Activated T-helper 1 cell treated with anti-CD3 and anti-CD28 coated beads, Interleukin-12 subunit alpha, Interleukin-12 subunit beta, Interleukin-2, Interleukin-4 antibody, amounts not matched to agents 30 ng/mL and 10 ng/mL and 1 ng/mL, durations not matched to agents 14 hours and 24 hours and 36 hours (primary cell): ENCODE measurements around the gene TMC2. TPM values are rescaled to one million over a fixed set of nuclear protein-coding genes. Genes with fewer than 3 reads are reported as not detected.

Experiments used
- DNase-seq: peaks from one replicate; pipeline ENCODE4 v3.0.0; 2021; ENCODE audit warnings: low spot score
- H3K27ac Mint-ChIP-seq: one replicate; pipeline ENCODE4 v1.8.0; 2021; ENCODE audit warnings: mild to moderate bottlenecking, mixed read lengths
- H3K27me3 Mint-ChIP-seq: one replicate; pipeline ENCODE4 v1.8.0; 2022; ENCODE audit warnings: mild to moderate bottlenecking, moderate library complexity, mixed read lengths; ENCODE audit not compliant: insufficient read depth
- H3K36me3 Mint-ChIP-seq: one replicate; pipeline ENCODE4 v1.8.0; 2021; ENCODE audit warnings: low read depth, mixed read lengths
- H3K4me1 Mint-ChIP-seq: one replicate; pipeline ENCODE4 v1.8.0; 2021; ENCODE audit warnings: low read depth, mixed read lengths
- H3K4me3 Mint-ChIP-seq: one replicate; pipeline ENCODE4 v1.8.0; 2021; ENCODE audit warnings: mild to moderate bottlenecking, moderate library complexity, mixed read lengths
- H3K9me3 Mint-ChIP-seq: one replicate; pipeline ENCODE4 v1.8.0; 2021; ENCODE audit warnings: mixed read lengths
- intact Hi-C: fragments of 100-400 bp; cut with micrococcal nuclease; formaldehyde crosslinking; loops from one replicate; pipeline ENCODE4 v1.15.1; 2024
- total RNA-seq: library from RNA; stranded (reverse); gene quantifications from 2 replicates; pipeline ENCODE4 v1.2.3, GENCODE V29; 2022

The TMC2 gene
- total RNA-seq, 1 donor from 2014 or later: not detected

- Mint-ChIP-seq H3K27me3 (peaks cover 12% of the 10 kb centered on the region), H3K27ac (no peak overlapping the region), H3K4me1 (no peaks in the 10 kb centered on the region), H3K9me3 (peaks cover 25% of the 10 kb centered on the region), H3K4me3 (no peak overlapping the region), H3K36me3 (peaks cover 2% of the 10 kb centered on the region)
- intact Hi-C loops: no loop called here
- DNase-seq: no peak
Observed at GRCh38 chr20:2603816-2604505, 67.6 kb downstream of the TMC2 start.

GRCh38 chr20:2604506-2604835 lies 68.1 kb downstream of the TMC2 start:
- intact Hi-C loops: no loop called here
- Mint-ChIP-seq H3K4me3 (no peak overlapping the region), H3K36me3 (peaks cover 2% of the 10 kb centered on the region), H3K27ac (no peak overlapping the region), H3K27me3 (peaks cover 9% of the 10 kb centered on the region), H3K4me1 (no peaks in the 10 kb centered on the region), H3K9me3 (peaks cover 25% of the 10 kb centered on the region)
- no peak for DNase-seq

GRCh38 chr20:2606507-2607006 lies 70.2 kb downstream of the TMC2 start:
- Mint-ChIP-seq H3K27ac (no peak overlapping the region), H3K27me3 (peaks cover 9% of the 10 kb centered on the region), H3K9me3 (peaks cover 25% of the 10 kb centered on the region), H3K36me3 (peaks cover 2% of the 10 kb centered on the region), H3K4me1 (no peaks in the 10 kb centered on the region), H3K4me3 (no peak overlapping the region)
- DNase-seq: no peak
- intact Hi-C loops: no loop called here

GRCh38 chr20:2610326-2610725 lies 74.0 kb downstream of the TMC2 start:
- Mint-ChIP-seq H3K27me3 (peaks cover 12% of the 10 kb centered on the region), H3K27ac (no peak overlapping the region), H3K9me3 (peaks cover 19% of the 10 kb centered on the region), H3K4me3 (no peak overlapping the region), H3K36me3 (peaks cover 2% of the 10 kb centered on the region), H3K4me1 (no peaks in the 10 kb centered on the region)
- intact Hi-C loops: no loop called here
- DNase-seq: no peak

GRCh38 chr20:2610941-2611720 lies 74.8 kb downstream of the TMC2 start:
- Mint-ChIP-seq H3K36me3 (peaks cover 2% of the 10 kb centered on the region), H3K4me1 (no peaks in the 10 kb centered on the region), H3K4me3 (no peak overlapping the region), H3K9me3 (peaks cover 14% of the 10 kb centered on the region), H3K27ac (no peak overlapping the region), H3K27me3 (peaks cover 14% of the 10 kb centered on the region)
- intact Hi-C loops: no loop called here
- DNase-seq: no peak

- DNase-seq: no peak
- peaks cover 12% of the 10 kb centered on the region for H3K27me3 Mint-ChIP-seq
- H3K27ac Mint-ChIP-seq: no peak overlapping the region
- H3K4me1 Mint-ChIP-seq: no peaks in the 10 kb centered on the region
- H3K4me3 Mint-ChIP-seq: no peak overlapping the region
- H3K36me3 Mint-ChIP-seq: peaks cover 2% of the 10 kb centered on the region
- H3K9me3 Mint-ChIP-seq: peaks cover 6% of the 10 kb centered on the region
- intact Hi-C loops: no loop called here
Observed at GRCh38 chr20:2612073-2612472, 75.7 kb downstream of the TMC2 start.

- Mint-ChIP-seq H3K4me1 (no peaks in the 10 kb centered on the region), H3K4me3 (no peak overlapping the region), H3K36me3 (no peaks in the 10 kb centered on the region), H3K27ac (no peak overlapping the region), H3K27me3 (peaks cover 14% of the 10 kb centered on the region), H3K9me3 (no peaks in the 10 kb centered on the region)
- intact Hi-C loops: no loop called here
- DNase-seq: no peak
Observed at GRCh38 chr20:2616634-2617033, 80.3 kb downstream of the TMC2 start.

- H3K4me3 Mint-ChIP-seq: no peak overlapping the region
- no peak overlapping the region for H3K27ac Mint-ChIP-seq
- H3K9me3 Mint-ChIP-seq: no peaks in the 10 kb centered on the region
- no peaks in the 10 kb centered on the region for H3K36me3 Mint-ChIP-seq
- no peak for DNase-seq
- no peaks in the 10 kb centered on the region for H3K4me1 Mint-ChIP-seq
- intact Hi-C loops: no loop called here
- H3K27me3 Mint-ChIP-seq: peaks cover 11% of the 10 kb centered on the region
Observed at GRCh38 chr20:2617099-2617714, 80.8 kb downstream of the TMC2 start.

GRCh38 chr20:2618815-2619214 lies 82.4 kb downstream of the TMC2 start:
- Mint-ChIP-seq H3K4me3 (no peak overlapping the region), H3K4me1 (no peaks in the 10 kb centered on the region), H3K36me3 (no peaks in the 10 kb centered on the region), H3K9me3 (no peaks in the 10 kb centered on the region), H3K27me3 (peaks cover 15% of the 10 kb centered on the region), H3K27ac (no peak overlapping the region)
- intact Hi-C loops: no loop called here
- DNase-seq: no peak

- H3K36me3 Mint-ChIP-seq: no peaks in the 10 kb centered on the region
- peaks cover 15% of the 10 kb centered on the region for H3K27me3 Mint-ChIP-seq
- no peak overlapping the region for H3K27ac Mint-ChIP-seq
- H3K9me3 Mint-ChIP-seq: no peaks in the 10 kb centered on the region
- intact Hi-C loops: no loop called here
- no peaks in the 10 kb centered on the region for H3K4me1 Mint-ChIP-seq
- no peak overlapping the region for H3K4me3 Mint-ChIP-seq
- DNase-seq: no peak
Observed at GRCh38 chr20:2619337-2619736, 83.0 kb downstream of the TMC2 start.

- peaks cover 16% of the 10 kb centered on the region for H3K27me3 Mint-ChIP-seq
- no peak overlapping the region for H3K27ac Mint-ChIP-seq
- intact Hi-C loops: no loop called here
- H3K9me3 Mint-ChIP-seq: no peaks in the 10 kb centered on the region
- no peaks in the 10 kb centered on the region for H3K36me3 Mint-ChIP-seq
- DNase-seq: no peak
- no peak overlapping the region for H3K4me3 Mint-ChIP-seq
- no peaks in the 10 kb centered on the region for H3K4me1 Mint-ChIP-seq
Observed at GRCh38 chr20:2619961-2620595, 83.7 kb downstream of the TMC2 start.

GRCh38 chr20:2624190-2624589 lies 87.8 kb downstream of the TMC2 start:
- intact Hi-C loops: no loop called here
- H3K4me1 Mint-ChIP-seq: no peaks in the 10 kb centered on the region
- peaks cover 24% of the 10 kb centered on the region for H3K27me3 Mint-ChIP-seq
- H3K36me3 Mint-ChIP-seq: no peaks in the 10 kb centered on the region
- no peak overlapping the region for H3K27ac Mint-ChIP-seq
- no peak for DNase-seq
- H3K4me3 Mint-ChIP-seq: no peak overlapping the region
- no peaks in the 10 kb centered on the region for H3K9me3 Mint-ChIP-seq

- intact Hi-C loops: no loop called here
Observed at GRCh38 chr20:2625062-2625461, 88.7 kb downstream of the TMC2 start.

More at GRCh38 chr20:2625062-2625461, 88.7 kb downstream of the TMC2 start:
- Mint-ChIP-seq H3K4me3 (no peak overlapping the region), H3K36me3 (no peaks in the 10 kb centered on the region), H3K27me3 (peaks cover 21% of the 10 kb centered on the region), H3K4me1 (no peaks in the 10 kb centered on the region), H3K27ac (no peak overlapping the region), H3K9me3 (no peaks in the 10 kb centered on the region)
- DNase-seq: no peak
